Activated naive CD4-positive, alpha-beta T cell treated with anti-CD3 and anti-CD28 coated beads, Interleukin-2, amount 50 U/mL, for 72 hours (primary cell): ENCODE results near the gene MAGI2. TPM values are rescaled to one million over a fixed set of nuclear protein-coding genes. Genes with fewer than 3 reads are reported as not detected.
A peak's percentile ranks its signal among the peaks of the same experiment; 100 is the strongest.

Experiments
- ATAC-seq, 2 donors: fragments of 150-1000 bp; cut with Tn5 transposase; 2 replicates each; pipeline ENCODE4 v1.10.0; 2021; ENCODE audit warnings: mild to moderate bottlenecking in 2 of 2, moderate library complexity in 2 of 2
- DNase-seq, 2 donors: peaks; one replicate each; pipeline ENCODE4 v3.0.0; 2021 to 2022; ENCODE audit warnings: low spot score in 2 of 2
- H3K27ac Mint-ChIP-seq, 2 donors: one replicate each; pipeline ENCODE4 v1.8.0; 2022; ENCODE audit warnings: mild to moderate bottlenecking in 2 of 2, mixed read lengths in 2 of 2
- H3K36me3 Mint-ChIP-seq, 2 donors: one replicate each; pipeline ENCODE4 v1.8.0; 2022; ENCODE audit warnings: mixed read lengths in 2 of 2
- H3K9me3 Mint-ChIP-seq, 2 donors: one replicate each; pipeline ENCODE4 v1.8.0; 2022; ENCODE audit warnings: mixed read lengths in 2 of 2
- total RNA-seq, 2 donors: library from RNA; stranded (reverse); gene quantifications; one replicate each; pipeline ENCODE4 v1.2.3, GENCODE V29; 2022

The MAGI2 gene
- total RNA-seq, 2 donors from 2014 or later = 0.16 TPM; not detected in 1

DNA sequence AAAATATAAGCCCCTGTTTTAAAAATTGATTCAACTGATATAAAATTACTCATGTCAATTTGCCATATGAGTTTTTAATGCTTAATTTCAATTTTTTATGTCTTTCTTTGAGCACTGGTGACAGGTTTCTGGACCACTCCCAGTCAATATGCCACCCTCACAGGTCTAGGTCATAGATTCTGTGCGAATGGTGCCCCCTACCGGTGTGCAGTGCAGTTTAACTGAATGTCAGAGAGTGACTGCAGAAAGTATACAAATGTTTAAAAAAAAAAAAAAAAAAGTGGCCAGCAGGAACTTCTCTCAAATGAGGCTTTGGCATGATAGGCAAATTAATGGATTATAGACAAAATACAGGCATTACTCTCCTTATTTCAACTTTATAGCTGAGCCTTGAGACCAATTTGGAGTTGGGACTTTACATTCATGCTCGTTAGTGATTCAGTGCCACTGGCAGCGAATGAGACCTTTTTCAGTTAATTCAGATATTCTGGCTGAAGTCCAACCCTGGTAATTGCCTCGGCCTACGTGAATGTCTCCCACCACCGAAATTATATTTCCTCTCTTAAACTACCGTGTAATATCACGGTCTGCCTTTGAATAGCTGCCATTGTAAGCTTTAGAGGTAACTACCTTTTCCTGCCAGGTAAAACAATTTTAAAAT lies 1227.3 kb downstream of the MAGI2 start:
- Mint-ChIP-seq H3K9me3 (peaks cover 0 to 3% of the 10 kb centered on the region in 2 donors), H3K27ac (no peak overlapping the region), H3K36me3 (no peaks in the 10 kb centered on the region)
- ATAC-seq (no peak), DNase-seq (peak in 1 of 2 donors; percentile 15)

DNA sequence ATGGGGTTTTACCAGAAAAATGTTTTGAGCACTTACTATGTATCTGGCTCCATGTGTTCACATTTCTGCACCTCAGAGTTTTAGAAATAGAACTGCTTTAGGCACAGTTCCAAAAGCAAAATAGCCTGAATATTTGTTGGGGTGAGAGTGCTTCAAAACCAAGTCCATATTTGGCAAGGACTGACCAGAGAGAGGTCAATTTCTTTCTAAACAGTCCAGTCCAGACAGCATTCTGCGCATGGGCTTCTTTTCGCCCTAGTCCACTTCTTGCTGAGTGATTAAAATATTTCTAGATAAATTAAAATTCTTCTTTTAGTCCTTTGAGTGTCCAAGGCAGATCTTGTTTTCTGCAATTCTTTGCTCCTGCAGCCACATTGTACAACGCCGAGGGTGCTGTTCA lies 1227.9 kb downstream of the MAGI2 start:
- DNase-seq = no peak
- ATAC-seq = no peak
- Mint-ChIP-seq H3K9me3 (peaks cover 0 to 3% of the 10 kb centered on the region in 2 donors), H3K27ac (no peak overlapping the region), H3K36me3 (no peaks in the 10 kb centered on the region)

DNA sequence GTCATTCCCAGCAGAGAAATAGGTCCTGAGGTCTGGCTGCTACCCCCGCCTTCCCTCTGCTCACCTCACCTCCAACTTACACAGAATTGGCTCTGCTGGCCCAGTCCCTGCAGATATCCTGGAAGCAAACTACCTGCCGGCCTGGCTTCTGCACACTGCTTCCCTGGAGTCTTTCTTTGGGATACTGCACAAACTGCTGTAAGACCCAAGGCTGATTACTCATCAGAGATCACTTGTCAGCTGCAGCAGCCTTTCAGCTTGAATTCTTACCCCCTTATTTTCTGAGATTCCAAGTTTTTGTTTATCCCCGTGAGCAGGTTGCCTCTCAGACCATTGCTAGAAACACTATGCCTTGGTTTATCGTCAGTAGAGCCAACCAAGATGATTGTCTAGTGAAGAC lies 1228.5 kb downstream of the MAGI2 start:
- no peak for DNase-seq
- Mint-ChIP-seq H3K36me3 (no peaks in the 10 kb centered on the region), H3K27ac (no peak overlapping the region), H3K9me3 (peaks cover 0 to 3% of the 10 kb centered on the region in 2 donors)
- ATAC-seq = no peak

DNA sequence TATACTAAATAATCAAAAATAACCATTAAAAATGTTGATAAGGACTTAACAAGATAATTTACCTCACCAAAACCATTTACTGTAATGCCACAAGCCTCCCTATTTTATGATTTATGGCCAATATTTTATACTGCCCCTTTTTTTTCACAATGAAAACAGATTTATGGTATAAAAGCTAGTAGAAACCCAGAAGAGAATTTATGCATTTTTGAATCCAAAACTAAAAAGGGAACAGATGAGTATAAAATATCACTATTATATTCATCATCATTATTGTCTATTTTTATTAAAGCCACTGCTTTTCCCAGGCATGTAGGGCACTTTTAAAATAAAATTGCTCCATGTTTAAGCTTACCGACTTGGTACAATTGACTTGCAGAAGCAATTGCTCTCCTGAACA lies 1229.9 kb downstream of the MAGI2 start:
- no peak for DNase-seq
- Mint-ChIP-seq H3K27ac (no peak overlapping the region), H3K36me3 (no peaks in the 10 kb centered on the region), H3K9me3 (no peaks in the 10 kb centered on the region)
- no peak for ATAC-seq

DNA sequence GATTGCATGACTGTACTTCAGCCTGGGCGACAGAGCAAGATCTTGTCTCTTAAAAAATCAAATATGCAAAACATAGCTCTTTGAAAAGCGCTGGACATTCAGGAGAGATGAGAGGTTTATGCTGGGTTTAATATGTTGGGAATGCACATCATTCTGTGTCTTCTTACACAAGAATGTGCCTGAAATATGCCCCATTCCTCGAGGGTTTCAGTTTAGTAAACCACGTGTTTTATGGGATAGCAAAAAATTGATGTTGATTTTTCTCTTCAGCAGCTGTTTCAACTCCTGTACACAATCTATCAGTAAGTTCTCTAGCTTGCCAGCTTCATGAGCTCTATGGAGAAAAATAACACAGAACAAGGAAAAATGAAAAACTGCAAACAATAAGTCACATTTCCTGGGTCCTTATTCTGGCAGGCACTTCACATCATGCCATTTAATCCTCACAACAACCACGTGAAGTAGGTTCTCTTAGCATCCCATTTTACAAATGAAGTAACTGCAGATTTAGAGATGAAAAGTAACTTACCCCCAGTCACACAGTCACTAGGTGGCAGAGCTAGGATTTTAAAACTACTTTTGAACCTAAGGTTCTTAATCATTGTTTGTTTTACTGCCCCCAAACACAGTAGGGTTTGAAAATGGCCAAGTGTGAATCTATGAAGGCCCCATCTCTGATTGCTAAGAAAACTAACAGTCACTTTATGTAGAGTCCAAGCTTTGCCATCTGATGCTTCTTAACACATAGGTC lies 1231.3 kb downstream of the MAGI2 start:
- ATAC-seq (no peak), DNase-seq (no peak)
- Mint-ChIP-seq H3K27ac (no peak overlapping the region), H3K36me3 (no peaks in the 10 kb centered on the region), H3K9me3 (no peaks in the 10 kb centered on the region)

DNA sequence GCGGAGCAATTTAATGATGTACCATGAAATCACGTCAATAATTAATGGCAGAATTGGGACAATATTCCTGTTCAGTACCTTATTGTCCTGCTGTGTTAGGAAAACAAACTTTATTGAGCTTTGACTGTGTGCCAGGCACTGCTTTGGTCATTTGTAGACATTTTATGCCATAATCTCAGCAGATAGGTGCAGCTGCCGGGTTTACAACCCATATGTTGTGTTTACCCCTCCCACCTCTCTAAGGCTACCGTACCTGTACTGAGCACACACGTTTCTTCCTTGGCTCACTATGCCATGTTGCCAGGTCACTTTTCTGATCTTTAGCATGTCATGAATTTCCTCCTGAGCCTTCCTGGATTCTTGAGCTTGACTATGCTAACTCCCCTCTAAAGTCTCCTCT lies 1232.7 kb downstream of the MAGI2 start:
- ATAC-seq (no peak), DNase-seq (no peak)
- Mint-ChIP-seq H3K9me3 (no peaks in the 10 kb centered on the region), H3K36me3 (no peaks in the 10 kb centered on the region), H3K27ac (no peak overlapping the region)

DNA sequence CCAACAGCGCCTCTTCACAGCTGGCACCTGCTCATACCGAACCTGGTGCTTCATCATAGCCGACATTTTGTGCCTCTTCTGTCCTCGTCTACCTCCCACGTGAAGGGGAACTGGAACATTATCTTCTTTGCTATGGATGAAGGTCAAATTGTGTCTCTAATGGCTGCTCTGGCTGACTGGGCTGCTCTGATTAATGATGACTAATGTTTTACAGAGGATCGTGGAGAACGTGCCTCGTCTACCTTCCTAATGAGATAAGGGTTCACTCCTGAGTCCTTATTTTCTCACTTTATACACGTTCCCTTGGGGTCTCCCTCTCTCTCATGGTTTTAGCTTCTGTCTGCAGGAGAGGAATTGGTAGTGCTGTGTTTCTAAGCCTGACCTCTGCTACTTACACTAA lies 1234.6 kb downstream of the MAGI2 start:
- no peak for ATAC-seq
- no peaks in the 10 kb centered on the region for H3K36me3 Mint-ChIP-seq
- no peak for DNase-seq
- no peak overlapping the region for H3K27ac Mint-ChIP-seq
- no peaks in the 10 kb centered on the region for H3K9me3 Mint-ChIP-seq

DNA sequence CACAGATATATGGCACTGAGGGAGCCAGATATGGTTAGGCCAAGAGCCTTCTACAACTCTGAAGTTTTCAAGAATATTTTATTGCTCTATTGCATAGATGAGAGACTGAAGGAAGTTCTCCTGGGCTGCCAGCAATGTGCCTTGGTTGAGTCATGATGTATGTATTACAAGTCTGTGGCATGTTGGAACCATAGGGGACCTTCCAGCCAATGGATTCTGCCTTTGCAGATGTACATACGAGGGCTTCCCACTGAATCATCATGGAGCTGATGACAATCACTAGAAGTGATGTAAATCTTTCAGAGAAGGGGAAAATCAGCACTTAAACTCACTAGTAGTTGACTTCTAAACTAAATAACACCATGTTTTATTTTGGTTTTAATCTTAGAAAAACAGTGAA lies 1235.4 kb downstream of the MAGI2 start:
- Mint-ChIP-seq H3K27ac (no peak overlapping the region), H3K9me3 (no peaks in the 10 kb centered on the region), H3K36me3 (no peaks in the 10 kb centered on the region)
- DNase-seq (no peak), ATAC-seq (no peak)

DNA sequence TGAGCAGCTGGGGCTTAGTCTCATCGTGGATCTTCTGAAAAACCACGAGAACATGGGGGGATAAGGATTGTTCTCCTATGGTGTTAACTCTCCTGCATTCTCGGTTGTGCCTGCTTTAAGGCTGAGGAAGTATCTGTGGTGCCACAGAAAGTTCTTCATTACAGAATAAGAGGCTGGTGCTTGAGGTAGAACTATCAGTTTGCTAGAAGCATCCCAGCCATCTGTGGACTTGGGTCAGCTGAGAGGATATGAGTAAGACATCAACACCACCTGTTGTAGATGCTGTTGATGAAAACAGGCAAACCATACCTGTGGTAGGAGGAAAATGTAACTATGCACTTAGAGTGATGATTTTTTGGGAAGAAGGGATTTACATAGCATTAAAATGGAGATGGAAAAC lies 1238.3 kb downstream of the MAGI2 start:
- no peaks in the 10 kb centered on the region for H3K36me3 Mint-ChIP-seq
- DNase-seq = no peak
- no peaks in the 10 kb centered on the region for H3K9me3 Mint-ChIP-seq
- H3K27ac Mint-ChIP-seq = no peak overlapping the region
- no peak for ATAC-seq

DNA sequence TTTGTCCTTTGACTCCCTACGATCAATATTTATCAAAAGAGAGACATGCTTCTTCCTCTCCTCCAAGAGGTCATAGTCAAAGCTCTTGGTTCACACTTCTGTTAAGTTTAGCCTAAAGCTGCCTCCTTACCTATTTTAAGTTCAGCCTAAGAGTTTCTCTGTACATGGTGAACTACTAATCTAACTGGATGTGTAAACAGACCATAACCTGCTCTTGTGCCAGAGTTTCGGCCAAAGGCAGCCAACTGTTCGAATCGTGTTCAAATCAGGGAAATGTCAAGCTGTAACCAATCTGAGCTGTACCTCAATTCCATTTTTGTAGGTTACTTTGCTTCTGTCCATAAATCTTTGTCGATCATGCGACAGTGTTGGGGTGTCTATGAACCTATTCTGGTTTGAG lies 1240.1 kb downstream of the MAGI2 start:
- H3K27ac Mint-ChIP-seq = no peak overlapping the region
- DNase-seq (no peak), ATAC-seq (no peak)
- H3K9me3 Mint-ChIP-seq = peaks cover 0 to 4% of the 10 kb centered on the region in 2 donors
- H3K36me3 Mint-ChIP-seq = no peaks in the 10 kb centered on the region

DNA sequence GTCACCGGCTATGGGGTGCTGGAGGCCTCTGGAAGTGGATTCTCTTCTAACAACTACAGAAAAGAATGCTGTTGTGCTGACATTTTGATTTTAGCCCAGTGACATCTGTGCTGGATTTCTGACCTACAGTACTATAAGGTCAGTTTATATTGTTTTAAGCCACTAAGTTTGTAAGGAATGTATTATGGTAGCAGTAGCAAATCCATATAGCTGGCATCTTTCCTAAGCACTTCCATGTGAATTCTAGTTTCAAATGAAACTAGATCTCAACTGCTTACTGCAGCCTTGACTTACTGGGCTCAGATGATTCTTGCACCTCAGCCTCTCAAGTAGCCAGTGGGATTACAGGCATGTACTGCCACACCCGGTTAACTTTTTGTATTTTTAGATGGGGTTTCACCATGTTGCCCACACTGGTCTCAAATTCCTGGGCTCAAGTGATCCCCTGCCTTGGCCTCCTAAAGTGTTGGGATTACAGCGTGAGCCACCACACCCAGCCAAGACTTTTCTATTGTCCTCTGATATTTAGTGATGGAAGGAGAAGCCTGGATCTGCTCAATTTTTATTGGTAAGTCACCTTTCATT lies 1240.9 kb downstream of the MAGI2 start:
- DNase-seq = no peak
- ATAC-seq = no peak
- Mint-ChIP-seq H3K36me3 (no peaks in the 10 kb centered on the region), H3K9me3 (peaks cover 3 to 4% of the 10 kb centered on the region in 2 donors), H3K27ac (no peak overlapping the region)

DNA sequence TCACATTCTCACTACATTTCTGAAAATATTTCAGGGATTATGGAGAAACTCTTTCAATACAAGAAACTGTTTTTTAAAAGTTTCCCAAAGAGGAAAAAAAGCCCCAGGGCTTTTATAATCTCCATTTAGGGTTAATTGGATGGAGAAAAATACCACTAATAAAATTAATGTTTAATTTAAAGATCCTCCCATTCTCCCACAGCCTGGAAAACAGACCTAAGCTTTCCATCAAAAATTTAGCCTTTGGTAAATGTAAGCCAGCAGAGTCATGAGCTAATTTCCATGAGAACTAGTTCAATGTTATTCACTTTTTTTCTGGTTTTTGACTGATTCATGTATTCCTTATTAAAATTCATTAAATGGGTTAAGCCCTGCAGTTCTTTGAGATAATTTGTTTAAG lies 1246.2 kb downstream of the MAGI2 start:
- no peak overlapping the region for H3K27ac Mint-ChIP-seq
- ATAC-seq = no peak

DNA sequence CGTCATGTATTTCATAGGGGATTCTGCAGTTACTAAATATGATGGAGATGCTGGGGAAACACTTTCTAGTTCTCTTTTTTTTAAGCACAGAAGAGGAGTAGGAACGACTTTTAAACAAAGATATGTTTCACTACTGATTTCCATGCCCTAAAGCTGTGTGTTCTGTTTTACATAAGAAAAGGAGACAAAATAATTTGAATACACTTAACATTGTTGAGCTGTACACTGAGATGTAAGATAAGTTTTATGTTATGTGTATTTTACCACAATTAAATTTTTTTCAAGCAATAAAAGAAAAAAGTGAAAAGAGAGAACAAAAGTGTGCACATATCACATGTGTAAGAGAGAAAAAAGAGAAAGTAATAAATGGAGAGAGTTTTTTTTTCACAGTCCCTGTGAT lies 1246.7 kb downstream of the MAGI2 start:
- H3K9me3 Mint-ChIP-seq = peaks cover 3 to 4% of the 10 kb centered on the region in 2 donors
- no peak for DNase-seq
- H3K36me3 Mint-ChIP-seq = no peaks in the 10 kb centered on the region
- no peak for ATAC-seq
- H3K27ac Mint-ChIP-seq = no peak overlapping the region

More for the DNA sequence above, 1246.2 kb downstream of the MAGI2 start:
- no peak for DNase-seq
- Mint-ChIP-seq H3K9me3 (peaks cover 3 to 4% of the 10 kb centered on the region in 2 donors), H3K36me3 (no peaks in the 10 kb centered on the region)

DNA sequence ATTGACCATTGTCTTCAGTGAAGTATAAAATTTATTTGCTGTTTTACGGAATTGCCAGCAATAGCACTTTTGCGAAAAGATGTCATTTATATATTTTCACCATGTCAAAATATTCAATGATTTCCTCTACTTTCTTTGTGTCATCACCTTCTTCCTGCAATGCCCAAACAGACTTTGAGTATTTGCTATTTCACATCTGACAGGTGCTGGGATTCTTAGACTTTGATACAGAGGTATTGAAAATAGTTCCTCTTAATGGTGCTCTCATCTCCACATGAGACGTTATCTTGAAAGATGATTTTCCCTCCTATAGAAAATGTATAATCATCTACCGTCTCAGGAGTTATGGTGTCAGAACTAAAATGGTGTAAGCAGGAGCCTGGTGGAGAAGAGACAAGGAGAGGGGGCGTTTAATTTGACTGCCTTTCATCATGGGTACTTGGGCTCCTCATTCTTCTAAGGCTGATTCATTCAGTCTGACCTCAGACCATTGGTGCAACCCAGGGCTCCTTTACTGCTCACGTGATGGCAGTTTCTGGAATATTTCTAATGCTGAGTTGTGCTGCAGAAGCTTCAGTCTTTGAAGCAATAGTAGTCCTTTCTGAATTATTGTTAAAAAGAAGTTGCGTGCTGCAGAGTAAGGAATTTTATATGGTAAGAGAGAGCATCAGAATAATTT lies 1250.3 kb downstream of the MAGI2 start:
- Mint-ChIP-seq H3K9me3 (peaks cover 0 to 2% of the 10 kb centered on the region in 2 donors), H3K27ac (no peak overlapping the region), H3K36me3 (no peaks in the 10 kb centered on the region)
- DNase-seq (no peak), ATAC-seq (no peak)

DNA sequence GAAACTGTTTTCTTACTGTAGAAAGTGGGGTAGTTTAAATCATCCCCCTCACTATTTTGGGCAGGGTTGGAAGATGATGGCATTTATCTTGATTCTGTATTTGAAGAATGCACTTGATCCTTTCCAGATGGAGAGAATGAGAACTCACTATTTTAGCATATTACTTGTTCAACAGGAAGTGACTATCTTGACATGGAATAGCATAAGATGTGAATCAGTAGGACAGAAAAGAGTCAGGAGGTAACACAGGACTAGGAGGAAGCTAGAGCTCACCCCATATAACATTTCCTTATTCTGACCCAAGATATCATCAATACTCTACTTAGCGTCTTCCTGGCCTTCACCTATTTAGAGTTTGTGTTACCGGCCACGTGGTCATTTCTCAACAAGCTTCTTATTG lies 1254.7 kb downstream of the MAGI2 start:
- ATAC-seq (no peak), DNase-seq (no peak)
- no peaks in the 10 kb centered on the region for H3K9me3 Mint-ChIP-seq
- no peak overlapping the region for H3K27ac Mint-ChIP-seq
- no peaks in the 10 kb centered on the region for H3K36me3 Mint-ChIP-seq

DNA sequence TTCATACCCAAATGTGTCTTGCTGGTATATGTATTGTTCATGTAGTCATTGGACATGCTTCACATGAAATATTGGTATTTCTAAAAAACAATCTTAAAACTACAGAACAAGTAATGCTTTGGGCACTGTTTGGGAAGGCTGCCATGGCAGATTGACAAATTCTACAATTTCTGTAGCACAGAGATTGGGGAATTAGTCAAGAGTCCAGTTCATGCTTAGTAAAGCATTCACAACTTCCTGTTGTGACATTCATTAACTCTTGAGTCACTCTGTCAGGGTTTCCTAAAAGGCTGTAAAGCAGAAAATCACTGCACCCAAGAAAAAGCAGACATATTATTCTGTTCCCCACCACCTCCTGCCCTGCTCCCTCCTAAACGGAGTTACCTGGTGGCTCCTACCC lies 1256.0 kb downstream of the MAGI2 start:
- no peak overlapping the region for H3K27ac Mint-ChIP-seq
- H3K9me3 Mint-ChIP-seq = no peaks in the 10 kb centered on the region
- H3K36me3 Mint-ChIP-seq = no peaks in the 10 kb centered on the region
- no peak for ATAC-seq
- no peak for DNase-seq

DNA sequence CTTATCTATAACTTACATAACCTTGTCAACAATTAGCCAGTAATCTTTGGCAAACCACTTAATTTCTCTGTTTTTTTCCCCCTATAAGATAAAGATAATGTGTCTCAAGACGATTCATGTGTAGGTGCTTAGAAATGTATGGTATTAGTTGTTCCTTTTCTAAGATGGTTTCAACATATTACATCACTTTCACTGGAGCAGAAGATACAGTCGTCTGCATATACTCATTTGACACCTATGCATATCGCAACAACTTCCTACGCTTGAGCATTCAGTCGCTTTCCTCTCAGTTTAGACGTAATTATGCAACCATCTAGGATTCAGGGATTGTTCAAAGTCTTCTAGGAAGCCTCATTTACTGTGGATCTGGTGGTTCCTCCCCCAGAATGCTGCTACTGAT lies 1258.2 kb downstream of the MAGI2 start:
- H3K27ac Mint-ChIP-seq = no peak overlapping the region
- no peaks in the 10 kb centered on the region for H3K36me3 Mint-ChIP-seq
- ATAC-seq = no peak
- no peaks in the 10 kb centered on the region for H3K9me3 Mint-ChIP-seq
- DNase-seq = no peak
